HEK293 (cell line): ENCODE data around the gene SHOC2.

Source experiments
- CTCF ChIA-PET: fragments of 350-600 bp; formaldehyde crosslinking; extraction: SDS; loops from one replicate; lab custom pipeline; 2021; ENCODE audit warnings: antibody characterized with exemption; lab: Yijun Ruan, JAX
- POLR2A ChIA-PET: fragments of 300-600 bp; formaldehyde crosslinking; extraction: SDS; loops from one replicate; lab custom pipeline; 2020; ENCODE audit warnings: antibody characterized with exemption, inconsistent platforms; lab: Yijun Ruan, JAX
- H3K27ac ChIP-seq: fragments of 200-500 bp; sonication (Bioruptor generic); 2 replicates; pipeline ENCODE4 v1.5.1; 2014; ENCODE audit warnings: low read depth, low read length, control low read depth, inconsistent platforms; ENCODE audit errors: extremely low read depth
- H3K36me3 ChIP-seq, 2 experiments: fragments of 200-500 bp in 1 of 2; sonication (Bioruptor generic) in 1 of 2; 1 replicate in 1 of 2; 2 replicates in 1 of 2; pipeline ENCODE4 v1.5.1; 2014 to 2017; ENCODE audit warnings: inconsistent platforms in 2 of 2, low read length in 2 of 2; ENCODE audit not compliant: control insufficient read depth in 2 of 2, insufficient read depth in 1 of 2
- H3K4me1 ChIP-seq: fragments of 200-500 bp; sonication (Bioruptor generic); 2 replicates; pipeline ENCODE4 v1.5.1; 2014; ENCODE audit warnings: mild to moderate bottlenecking, low read length, inconsistent platforms; ENCODE audit not compliant: control insufficient read depth, insufficient read depth
- H3K4me3 ChIP-seq: 2 replicates; pipeline ENCODE4 v1.5.1; 2011; ENCODE audit warnings: low read depth, mild to moderate bottlenecking, control low read depth, low read length, moderate library complexity
- H3K9me3 ChIP-seq: fragments of 200-500 bp; sonication (Bioruptor generic); 2 replicates; pipeline ENCODE4 v1.5.1; 2014; ENCODE audit warnings: low read depth, low read length, inconsistent platforms; ENCODE audit not compliant: control insufficient read depth, insufficient read depth
- HOXC10 ChIP-seq: sonication (generic); formaldehyde crosslinking; IDR thresholded peaks from 2 replicates; pipeline ENCODE4 v1.8.1; 2023; ENCODE audit warnings: mild to moderate bottlenecking, missing genetic modification reagents
- HOXD13 ChIP-seq: sonication (generic); formaldehyde crosslinking; IDR thresholded peaks from 2 replicates; pipeline ENCODE4 v1.8.0; 2022; ENCODE audit warnings: missing genetic modification reagents, borderline replicate concordance
- KLF9 ChIP-seq: fragments of 450-650 bp; formaldehyde crosslinking; IDR thresholded peaks from 2 replicates; pipeline ENCODE4 v1.5.1; 2016; ENCODE audit warnings: missing biosample characterization, missing genetic modification characterization, low read depth
- RBAK ChIP-seq: fragments of 450-650 bp; formaldehyde crosslinking; IDR thresholded peaks from 2 replicates; pipeline ENCODE4 v1.5.1; 2016; ENCODE audit warnings: missing biosample characterization, missing genetic modification characterization
- ZFP41 ChIP-seq: fragments of 450-650 bp; formaldehyde crosslinking; IDR thresholded peaks from 2 replicates; pipeline ENCODE4 v1.5.1; 2016; ENCODE audit warnings: missing biosample characterization, missing genetic modification characterization, borderline replicate concordance
- ZFP69B ChIP-seq: fragments of 450-650 bp; formaldehyde crosslinking; IDR thresholded peaks from 2 replicates; pipeline ENCODE4 v1.5.1; 2016; ENCODE audit warnings: missing biosample characterization, missing genetic modification characterization
- ZIC2 ChIP-seq: fragments of 450-650 bp; formaldehyde crosslinking; IDR thresholded peaks from 2 replicates; pipeline ENCODE4 v1.5.1; 2016; ENCODE audit warnings: missing biosample characterization, missing genetic modification characterization
- ZNF18 ChIP-seq: fragments of 450-650 bp; formaldehyde crosslinking; IDR thresholded peaks from 2 replicates; pipeline ENCODE4 v1.5.1; 2016; ENCODE audit warnings: missing biosample characterization, missing genetic modification characterization
- ZNF2 ChIP-seq: fragments of 450-650 bp; formaldehyde crosslinking; IDR thresholded peaks from 2 replicates; pipeline ENCODE4 v1.5.1; 2016; ENCODE audit warnings: missing biosample characterization, missing genetic modification characterization
- ZNF266 ChIP-seq: fragments of 450-650 bp; formaldehyde crosslinking; IDR thresholded peaks from 2 replicates; pipeline ENCODE4 v1.5.1; 2016; ENCODE audit warnings: missing biosample characterization, missing genetic modification characterization, low read depth
- ZNF324 ChIP-seq: fragments of 450-650 bp; formaldehyde crosslinking; IDR thresholded peaks from 2 replicates; pipeline ENCODE4 v1.5.1; 2016; ENCODE audit warnings: missing biosample characterization, missing genetic modification characterization
- ZNF398 ChIP-seq: fragments of 450-650 bp; formaldehyde crosslinking; IDR thresholded peaks from 2 replicates; pipeline ENCODE4 v1.5.1; 2017; ENCODE audit warnings: missing biosample characterization, missing genetic modification characterization
- ZNF404 ChIP-seq: fragments of 450-650 bp; formaldehyde crosslinking; IDR thresholded peaks from 2 replicates; pipeline ENCODE4 v1.5.1; 2017; ENCODE audit warnings: missing biosample characterization, missing genetic modification characterization
- ZNF529 ChIP-seq: fragments of 450-650 bp; formaldehyde crosslinking; IDR thresholded peaks from 2 replicates; pipeline ENCODE4 v1.5.1; 2017; ENCODE audit warnings: missing genetic modification characterization, missing biosample characterization; ENCODE audit not compliant: insufficient replicate concordance
- ZNF549 ChIP-seq: fragments of 450-650 bp; IDR thresholded peaks from 2 replicates; pipeline ENCODE4 v1.5.1; 2018; ENCODE audit warnings: missing biosample characterization, missing genetic modification characterization, mild to moderate bottlenecking, inconsistent platforms, moderate library complexity
- ZNF560 ChIP-seq: fragments of 450-650 bp; formaldehyde crosslinking; IDR thresholded peaks from 2 replicates; pipeline ENCODE4 v1.5.1; 2017; ENCODE audit warnings: missing biosample characterization, missing genetic modification characterization, borderline replicate concordance
- ZNF610 ChIP-seq: fragments of 450-650 bp; formaldehyde crosslinking; IDR thresholded peaks from 2 replicates; pipeline ENCODE4 v1.5.1; 2016; ENCODE audit warnings: missing biosample characterization, missing genetic modification characterization, borderline replicate concordance
- ZNF645 ChIP-seq: fragments of 450-650 bp; formaldehyde crosslinking; IDR thresholded peaks from 2 replicates; pipeline ENCODE4; 2016; ENCODE audit warnings: missing biosample characterization, missing genetic modification characterization
- ZNF777 ChIP-seq: fragments of 450-650 bp; formaldehyde crosslinking; IDR thresholded peaks from 2 replicates; pipeline ENCODE4 v1.5.1; 2017; ENCODE audit warnings: missing biosample characterization, missing genetic modification characterization, borderline replicate concordance
- ZNF830 ChIP-seq: fragments of 450-650 bp; IDR thresholded peaks from 2 replicates; pipeline ENCODE4 v1.5.0; 2018; ENCODE audit warnings: missing biosample characterization, missing genetic modification characterization, low read depth, mild to moderate bottlenecking, moderate library complexity
- ZSCAN16 ChIP-seq: fragments of 450-650 bp; formaldehyde crosslinking; IDR thresholded peaks from 2 replicates; pipeline ENCODE4 v1.5.1; 2016; ENCODE audit warnings: missing biosample characterization, missing genetic modification characterization
- TF ChIP-seq, protein P1 (sequence below): fragments of 450-650 bp; formaldehyde crosslinking; IDR thresholded peaks from 2 replicates; pipeline ENCODE4 v1.5.1; 2016; ENCODE audit warnings: missing biosample characterization, missing genetic modification characterization
- TF ChIP-seq, protein P2 (sequence below): fragments of 450-650 bp; formaldehyde crosslinking; IDR thresholded peaks from 2 replicates; pipeline ENCODE4 v1.5.0; 2017; ENCODE audit warnings: missing biosample characterization, missing genetic modification characterization, borderline replicate concordance

Gene SHOC2

GRCh38 chr10:110898391-110898790, 21.0 kb upstream of the SHOC2 start (continued):
- no peak for TF ChIP-seq ZNF777 (tag by site-specific recombination)
- no peak for TF ChIP-seq ZNF266 (tag by site-specific recombination)
- TF ChIP-seq, protein P1, sequence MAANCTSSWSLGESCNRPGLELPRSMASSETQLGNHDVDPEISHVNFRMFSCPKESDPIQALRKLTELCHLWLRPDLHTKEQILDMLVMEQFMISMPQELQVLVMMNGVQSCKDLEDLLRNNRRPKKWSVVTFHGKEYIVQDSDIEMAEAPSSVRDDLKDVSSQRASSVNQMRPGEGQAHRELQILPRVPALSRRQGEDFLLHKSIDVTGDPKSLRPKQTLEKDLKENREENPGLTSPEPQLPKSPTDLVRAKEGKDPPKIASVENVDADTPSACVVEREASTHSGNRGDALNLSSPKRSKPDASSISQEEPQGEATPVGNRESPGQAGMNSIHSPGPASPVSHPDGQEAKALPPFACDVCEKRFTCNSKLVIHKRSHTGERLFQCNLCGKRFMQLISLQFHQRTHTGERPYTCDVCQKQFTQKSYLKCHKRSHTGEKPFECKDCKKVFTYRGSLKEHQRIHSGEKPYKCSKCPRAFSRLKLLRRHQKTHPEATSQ = no peak
- TF ChIP-seq ZNF2 (tag by site-specific recombination) = no peak
- TF ChIP-seq ZNF830 = no peak
- TF ChIP-seq ZNF549 = no peak
- TF ChIP-seq ZNF560 (tag by site-specific recombination) = no peak
- no peak for TF ChIP-seq KLF9 (tag by site-specific recombination)
- TF ChIP-seq, all 188 proteins: peak for 0

DNA sequence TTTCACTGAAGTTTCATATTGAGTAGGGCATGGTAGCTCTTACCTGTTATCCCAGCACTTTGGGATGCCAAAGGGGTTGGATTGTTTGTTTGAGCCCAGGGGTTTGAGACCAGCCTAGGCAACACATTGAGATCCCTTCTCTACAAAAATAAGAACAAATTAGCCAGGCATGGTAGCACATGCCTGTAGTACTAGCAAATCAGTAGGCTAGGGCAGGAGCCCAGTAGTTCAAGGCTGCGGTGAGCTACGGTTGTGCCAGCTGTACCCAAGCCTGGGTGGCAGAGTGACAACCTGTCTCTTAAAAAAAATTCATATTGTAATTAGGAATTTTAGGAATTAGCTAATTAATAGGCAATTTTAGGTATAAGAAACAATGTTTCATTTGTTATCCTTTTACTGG, 18.4 kb upstream of the SHOC2 start:
- H3K4me3 ChIP-seq = no peak overlapping the region
- CTCF ChIA-PET = interaction anchor here (3.3 kb wide), 1 partner anchor 7 kb away, joined by 14 read pairs; no protein-coding TSS in a partner anchor
- peaks cover 31 to 55% of the 10 kb centered on the region in 2 experiments for H3K36me3 ChIP-seq
- H3K27ac ChIP-seq = no peak overlapping the region
- no peak for TF ChIP-seq ZFP69B
- no peak for TF ChIP-seq ZNF404 (tag by site-specific recombination)
- TF ChIP-seq, all 188 proteins: peak for 0
- no peaks in the 10 kb centered on the region for H3K4me1 ChIP-seq
- no peaks in the 10 kb centered on the region for H3K9me3 ChIP-seq
- POLR2A ChIA-PET = interaction anchor here (1.3 kb wide), 1 partner anchor 29 kb away, joined by 5 read pairs; the partner anchor contains the start of gene PDCD4

GRCh38 chr10:110901954-110902819, 17.2 kb upstream of the SHOC2 start:
- no peaks in the 10 kb centered on the region for H3K4me1 ChIP-seq
- no peak overlapping the region for H3K4me3 ChIP-seq
- H3K36me3 ChIP-seq = peaks cover 28 to 48% of the 10 kb centered on the region in 2 experiments
- no peaks in the 10 kb centered on the region for H3K9me3 ChIP-seq
- H3K27ac ChIP-seq = no peak overlapping the region
- ChIA-PET POLR2A (interaction anchor here (0.7 to 1.5 kb wide), 3 partner anchors 17 to 40 kb away, joined by 3 to 5 read pairs (median 3); partner anchors contain the start of genes BBIP1, PDCD4 and SHOC2), CTCF (interaction anchor here (0.6 to 3.3 kb wide), 4 partner anchors 9 to 697 kb away, joined by 3 to 14 read pairs (median 3); no protein-coding TSS in a partner anchor)
- TF ChIP-seq ZNF324 (tag by site-specific recombination) (0 out of 2 replicates have a peak, but pooled peaks have one; percentile 35), ZNF18 (tag by site-specific recombination) (no peak), ZFP69B (peak; percentile 61), ZNF645 (tag by site-specific recombination) (no peak), ZFP41 (no peak), HOXC10 (CRISPR knock-in tag) (no peak), ZNF529 (tag by site-specific recombination) (no peak), ZSCAN16 (tag by site-specific recombination) (no peak), RBAK (no peak), HOXD13 (CRISPR knock-in tag) (no peak), ZNF610 (tag by site-specific recombination) (no peak), ZIC2 (tag by site-specific recombination) (no peak), ZNF398 (tag by site-specific recombination) (peak; percentile 22)
- TF ChIP-seq, protein P2, sequence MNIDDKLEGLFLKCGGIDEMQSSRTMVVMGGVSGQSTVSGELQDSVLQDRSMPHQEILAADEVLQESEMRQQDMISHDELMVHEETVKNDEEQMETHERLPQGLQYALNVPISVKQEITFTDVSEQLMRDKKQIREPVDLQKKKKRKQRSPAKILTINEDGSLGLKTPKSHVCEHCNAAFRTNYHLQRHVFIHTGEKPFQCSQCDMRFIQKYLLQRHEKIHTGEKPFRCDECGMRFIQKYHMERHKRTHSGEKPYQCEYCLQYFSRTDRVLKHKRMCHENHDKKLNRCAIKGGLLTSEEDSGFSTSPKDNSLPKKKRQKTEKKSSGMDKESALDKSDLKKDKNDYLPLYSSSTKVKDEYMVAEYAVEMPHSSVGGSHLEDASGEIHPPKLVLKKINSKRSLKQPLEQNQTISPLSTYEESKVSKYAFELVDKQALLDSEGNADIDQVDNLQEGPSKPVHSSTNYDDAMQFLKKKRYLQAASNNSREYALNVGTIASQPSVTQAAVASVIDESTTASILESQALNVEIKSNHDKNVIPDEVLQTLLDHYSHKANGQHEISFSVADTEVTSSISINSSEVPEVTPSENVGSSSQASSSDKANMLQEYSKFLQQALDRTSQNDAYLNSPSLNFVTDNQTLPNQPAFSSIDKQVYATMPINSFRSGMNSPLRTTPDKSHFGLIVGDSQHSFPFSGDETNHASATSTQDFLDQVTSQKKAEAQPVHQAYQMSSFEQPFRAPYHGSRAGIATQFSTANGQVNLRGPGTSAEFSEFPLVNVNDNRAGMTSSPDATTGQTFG = no peak
